CD4-positive, CD25-positive, alpha-beta regulatory T cell (primary cell): ENCODE data around the gene CTNNA1. TPM values are rescaled to one million over a fixed set of nuclear protein-coding genes. Genes with fewer than 3 reads are reported as not detected.
"Not testable (repeated sequence)": the region's sequence is repeated elsewhere in the genome, so short reads cannot be mapped to it uniquely, and the experiment has no call there.

Experiments used
- ATAC-seq, 2 donors: fragments of 150-1000 bp; cut with Tn5 transposase; one replicate each; pipeline ENCODE4 v1.10.0; 2021; ENCODE audit warnings: low read depth in 2 of 2, moderate number of reproducible peaks in 2 of 2, moderate library complexity in 1 of 2
- DNase-seq, 3 donors: peaks; one replicate each; pipeline versions ENCODE4 v3.0.0 to v3.0.0-alpha.2; 2012 to 2022; ENCODE audit warnings: mixed read lengths in 1 of 3
- H3K27ac ChIP-seq: one replicate; pipeline ENCODE4 v1.7.0; 2013; ENCODE audit warnings: mild to moderate bottlenecking, low read length; ENCODE audit not compliant: insufficient read depth, poor library complexity, severe bottlenecking
- H3K27me3 ChIP-seq: one replicate; pipeline ENCODE4 v1.7.0; 2013; ENCODE audit warnings: low read length; ENCODE audit not compliant: control insufficient read depth, insufficient read depth
- H3K36me3 ChIP-seq: one replicate; pipeline ENCODE4 v1.7.0; 2013; ENCODE audit warnings: mild to moderate bottlenecking, low read length, moderate library complexity; ENCODE audit not compliant: control insufficient read depth, insufficient read depth
- H3K4me1 ChIP-seq: 2 replicates; pipeline ENCODE4 v1.7.0; 2013; ENCODE audit warnings: mild to moderate bottlenecking, low read length; ENCODE audit not compliant: insufficient read depth, control insufficient read depth, poor library complexity, severe bottlenecking
- H3K4me3 ChIP-seq: one replicate; pipeline ENCODE4 v1.7.0; 2013; ENCODE audit warnings: low read depth, mild to moderate bottlenecking, low read length, moderate library complexity
- H3K9me3 ChIP-seq, 2 experiments: 1 replicate in 1 of 2; 2 replicates in 1 of 2; pipeline ENCODE4 v1.7.0; 2013; ENCODE audit warnings: low read length in 2 of 2, mild to moderate bottlenecking in 1 of 2, moderate library complexity in 1 of 2; ENCODE audit not compliant: control insufficient read depth in 2 of 2
- H3K27ac Mint-ChIP-seq, 3 donors: one replicate each; pipeline ENCODE4 v1.8.0; 2020 to 2022; ENCODE audit warnings: mild to moderate bottlenecking in 3 of 3, mixed read lengths in 3 of 3, moderate library complexity in 2 of 3
- H3K27me3 Mint-ChIP-seq: one replicate; pipeline ENCODE4 v1.8.0; 2022; ENCODE audit warnings: mild to moderate bottlenecking, mixed read lengths
- H3K36me3 Mint-ChIP-seq: one replicate; pipeline ENCODE4 v1.8.0; 2020; ENCODE audit warnings: mixed read lengths
- H3K4me1 Mint-ChIP-seq, 4 donors: one replicate each; pipeline ENCODE4 v1.8.0; 2020 to 2022; ENCODE audit warnings: mixed read lengths in 4 of 4, mild to moderate bottlenecking in 1 of 4
- H3K4me3 Mint-ChIP-seq, 4 donors: one replicate each; pipeline ENCODE4 v1.8.0; 2020 to 2022; ENCODE audit warnings: mild to moderate bottlenecking in 4 of 4, mixed read lengths in 4 of 4, moderate library complexity in 3 of 4
- H3K9me3 Mint-ChIP-seq, 7 donors: one replicate each; pipeline ENCODE4 v1.8.0; 2020 to 2022; ENCODE audit warnings: mixed read lengths in 7 of 7, mild to moderate bottlenecking in 3 of 7, moderate library complexity in 2 of 7
- polyA plus RNA-seq, 4 donors: library from polyadenylated mRNA; unstranded; fragments of 300-500 nt; fragmentation: Illumina TruSeq; gene quantifications; one replicate each; pipeline ENCODE4 v1.2.3, GENCODE V29; 2021
- total RNA-seq: library from RNA; stranded (reverse); gene quantifications from one replicate; pipeline ENCODE4 v1.2.3, GENCODE V29; 2022

CTNNA1 gene
- total and polyA plus RNA-seq, 5 donors from 2014 or later, result 8.9 to 48.6 (median 13.5) TPM

DNA sequence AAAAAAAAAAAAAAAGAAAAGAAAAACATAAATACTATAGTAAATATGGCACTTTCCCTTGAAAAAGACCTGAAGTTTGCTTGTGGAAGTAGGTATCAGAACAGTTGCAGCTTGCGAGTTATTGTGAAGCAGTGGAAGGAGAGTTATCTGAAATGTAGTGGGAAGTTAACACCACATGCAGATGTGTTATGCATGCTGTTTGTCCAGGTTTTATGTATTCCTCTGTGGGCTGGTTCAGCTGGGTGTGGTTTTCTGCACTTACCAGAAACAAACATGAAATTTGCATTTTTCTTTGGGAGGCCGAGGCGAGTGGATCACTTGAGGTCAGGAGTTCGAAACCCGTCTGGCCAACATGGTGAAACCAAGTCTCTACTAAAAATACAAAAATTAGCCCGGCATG lies 42.1 kb upstream of the CTNNA1 start:
- H3K27me3 ChIP-seq, result peaks cover 7% of the 10 kb centered on the region
- H3K4me1 ChIP-seq, result no peaks in the 10 kb centered on the region
- ATAC-seq (no peak), DNase-seq (no peak)
- H3K4me3 Mint-ChIP-seq, result no peak overlapping the region
- H3K36me3 Mint-ChIP-seq, result no peaks in the 10 kb centered on the region
- H3K27me3 Mint-ChIP-seq, result peaks cover 48% of the 10 kb centered on the region
- peaks cover 0 to 3% (median 0%) of the 10 kb centered on the region in 7 donors for H3K9me3 Mint-ChIP-seq
- no peak overlapping the region for H3K4me3 ChIP-seq
- H3K27ac Mint-ChIP-seq, result no peak overlapping the region
- H3K9me3 ChIP-seq, result no peaks in the 10 kb centered on the region
- no peak overlapping the region for H3K27ac ChIP-seq
- H3K4me1 Mint-ChIP-seq, result no peaks in the 10 kb centered on the region
- H3K36me3 ChIP-seq, result no peaks in the 10 kb centered on the region

DNA sequence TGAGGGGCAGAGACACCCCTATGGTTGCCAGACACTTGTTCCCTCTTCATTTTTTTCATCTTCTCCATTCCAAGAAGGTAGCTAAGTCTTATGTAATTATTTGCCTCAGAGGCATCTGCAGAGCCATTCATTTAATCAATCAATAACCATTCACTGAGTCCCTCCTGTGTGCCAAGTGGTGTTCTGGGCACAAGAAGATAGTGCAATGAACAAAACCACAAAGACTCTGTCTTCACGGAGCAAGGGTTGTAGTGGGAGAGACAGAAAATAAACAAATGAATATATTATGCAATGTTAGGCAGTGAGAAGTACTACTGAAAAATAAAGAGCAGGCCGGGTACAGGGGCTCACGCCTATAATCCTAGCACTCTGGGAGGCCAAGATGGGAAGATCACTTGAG lies 41.4 kb upstream of the CTNNA1 start:
- no peaks in the 10 kb centered on the region for H3K9me3 ChIP-seq
- Mint-ChIP-seq H3K4me1 (no peaks in the 10 kb centered on the region), H3K4me3 (no peak overlapping the region), H3K27me3 (peaks cover 45% of the 10 kb centered on the region), H3K27ac (no peak overlapping the region), H3K36me3 (no peaks in the 10 kb centered on the region), H3K9me3 (peaks cover 0 to 3% (median 0%) of the 10 kb centered on the region in 7 donors)
- DNase-seq, result no peak
- no peak for ATAC-seq
- H3K36me3 ChIP-seq, result no peaks in the 10 kb centered on the region
- H3K27ac ChIP-seq, result no peak overlapping the region
- no peaks in the 10 kb centered on the region for H3K4me1 ChIP-seq
- peaks cover 4% of the 10 kb centered on the region for H3K27me3 ChIP-seq
- no peak overlapping the region for H3K4me3 ChIP-seq

DNA sequence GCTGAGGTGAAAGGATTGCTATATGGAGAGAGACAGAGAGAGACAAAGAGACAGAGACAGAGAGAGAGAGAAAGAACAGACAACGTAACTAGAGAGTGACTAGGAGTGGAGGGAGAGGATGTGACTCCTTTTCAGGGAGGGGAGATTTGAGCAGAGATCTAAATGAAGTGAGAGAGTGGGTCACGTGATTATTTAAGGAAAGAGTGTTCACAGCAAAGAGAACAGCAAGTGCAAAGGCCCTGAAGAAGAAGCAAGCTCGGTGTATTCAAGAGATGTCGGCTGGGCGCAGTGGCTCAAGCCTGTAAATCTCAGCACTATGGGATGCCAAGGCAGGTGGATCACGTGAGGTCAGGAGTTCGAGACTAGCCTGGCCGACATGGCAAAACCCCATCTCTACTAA lies 40.9 kb upstream of the CTNNA1 start:
- peaks cover 2% of the 10 kb centered on the region for H3K27me3 ChIP-seq
- Mint-ChIP-seq H3K27me3 (peaks cover 50% of the 10 kb centered on the region), H3K4me1 (no peaks in the 10 kb centered on the region), H3K4me3 (no peak overlapping the region), H3K36me3 (no peaks in the 10 kb centered on the region), H3K9me3 (peaks cover 0 to 3% (median 0%) of the 10 kb centered on the region in 7 donors), H3K27ac (no peak overlapping the region)
- DNase-seq (no peak), ATAC-seq (no peak)
- no peak overlapping the region for H3K4me3 ChIP-seq
- no peak overlapping the region for H3K27ac ChIP-seq
- no peaks in the 10 kb centered on the region for H3K36me3 ChIP-seq
- no peaks in the 10 kb centered on the region for H3K4me1 ChIP-seq
- H3K9me3 ChIP-seq, result no peaks in the 10 kb centered on the region

DNA sequence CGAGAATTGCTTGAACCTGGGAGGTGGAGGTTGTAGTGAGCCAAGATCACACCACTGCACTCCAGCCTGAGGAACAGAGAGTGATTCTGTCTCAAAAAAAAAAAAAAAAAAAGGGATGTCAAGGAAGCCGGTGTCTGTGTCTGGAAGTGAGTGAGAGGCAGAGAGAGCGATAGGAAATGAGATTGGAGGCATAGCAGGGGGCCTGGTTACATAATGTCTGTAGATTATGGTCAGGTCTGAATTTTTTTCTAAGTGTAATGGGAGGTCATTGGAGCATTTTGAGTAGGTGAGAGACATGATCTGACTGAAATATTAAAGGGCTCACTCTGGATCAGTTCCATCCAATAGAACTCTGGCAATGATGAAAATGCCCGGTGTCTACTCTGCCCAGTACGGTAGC lies 40.4 kb upstream of the CTNNA1 start:
- no peaks in the 10 kb centered on the region for H3K4me1 ChIP-seq
- no peak overlapping the region for H3K27ac ChIP-seq
- Mint-ChIP-seq H3K4me3 (no peak overlapping the region), H3K36me3 (no peaks in the 10 kb centered on the region), H3K27me3 (peaks cover 47% of the 10 kb centered on the region), H3K4me1 (no peaks in the 10 kb centered on the region), H3K27ac (no peak overlapping the region), H3K9me3 (peaks cover 0 to 3% (median 0%) of the 10 kb centered on the region in 7 donors)
- no peak for DNase-seq
- no peaks in the 10 kb centered on the region for H3K9me3 ChIP-seq
- peaks cover 2% of the 10 kb centered on the region for H3K27me3 ChIP-seq
- no peak for ATAC-seq
- H3K36me3 ChIP-seq, result no peaks in the 10 kb centered on the region
- H3K4me3 ChIP-seq, result no peak overlapping the region

DNA sequence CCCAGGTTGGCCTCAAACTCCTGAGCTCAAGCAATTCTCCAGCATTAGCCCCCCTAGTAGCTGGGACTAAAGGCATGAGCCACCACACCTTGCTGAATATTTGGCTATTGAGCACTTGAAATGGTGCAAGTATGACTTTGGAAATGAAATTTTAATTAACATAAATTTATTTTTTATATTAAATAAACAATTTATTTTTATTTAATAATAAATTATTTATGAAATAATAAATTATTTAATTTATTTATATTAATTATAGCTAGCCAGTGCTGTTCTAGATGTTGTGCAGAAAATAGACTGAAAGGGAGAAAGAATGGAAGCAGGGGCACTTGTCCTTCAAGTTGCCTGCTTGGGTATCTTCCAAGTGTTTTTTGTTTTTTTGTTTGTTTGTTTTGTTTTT lies 40.0 kb upstream of the CTNNA1 start:
- no peak overlapping the region for H3K4me3 Mint-ChIP-seq
- no peak overlapping the region for H3K4me3 ChIP-seq
- no peak overlapping the region for H3K27ac ChIP-seq
- no peaks in the 10 kb centered on the region for H3K36me3 Mint-ChIP-seq
- no peak for DNase-seq
- H3K27me3 Mint-ChIP-seq, result peaks cover 47% of the 10 kb centered on the region
- ATAC-seq, result no peak
- H3K27me3 ChIP-seq, result peaks cover 2% of the 10 kb centered on the region
- no peaks in the 10 kb centered on the region for H3K4me1 Mint-ChIP-seq
- no peaks in the 10 kb centered on the region for H3K36me3 ChIP-seq
- no peaks in the 10 kb centered on the region for H3K4me1 ChIP-seq
- H3K9me3 Mint-ChIP-seq, result peaks cover 0 to 3% (median 0%) of the 10 kb centered on the region in 7 donors
- H3K27ac Mint-ChIP-seq, result no peak overlapping the region
- H3K9me3 ChIP-seq, result no peaks in the 10 kb centered on the region

DNA sequence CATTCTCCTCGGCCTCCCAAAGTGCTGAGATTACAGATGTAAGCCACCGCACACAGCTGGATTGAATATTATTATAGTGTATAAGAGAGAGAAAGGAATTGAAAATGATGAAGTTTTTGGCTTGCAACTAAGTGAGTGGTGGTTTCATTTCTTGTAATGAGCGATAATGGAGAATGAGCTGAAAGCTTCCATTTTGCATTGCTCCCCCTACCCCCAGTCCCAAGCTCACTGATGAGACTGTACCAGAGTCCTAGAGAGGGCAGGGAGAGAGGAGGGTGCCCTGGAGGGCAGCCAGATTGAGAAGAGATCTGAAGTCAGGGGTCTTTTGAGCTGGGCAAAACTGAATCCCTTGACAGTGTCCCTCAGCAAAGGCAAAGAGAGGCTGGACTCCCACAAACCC lies 38.5 kb upstream of the CTNNA1 start:
- Mint-ChIP-seq H3K9me3 (peaks cover 0 to 1% (median 0%) of the 10 kb centered on the region in 7 donors), H3K27ac (no peak overlapping the region), H3K4me3 (no peak overlapping the region), H3K4me1 (no peaks in the 10 kb centered on the region), H3K36me3 (no peaks in the 10 kb centered on the region), H3K27me3 (peaks cover 36% of the 10 kb centered on the region)
- DNase-seq (no peak), ATAC-seq (no peak)
- Histone ChIP-seq H3K27ac (no peak overlapping the region), H3K36me3 (no peaks in the 10 kb centered on the region), H3K4me3 (no peak overlapping the region), H3K9me3 (no peaks in the 10 kb centered on the region), H3K4me1 (no peaks in the 10 kb centered on the region), H3K27me3 (peaks cover 2% of the 10 kb centered on the region)

DNA sequence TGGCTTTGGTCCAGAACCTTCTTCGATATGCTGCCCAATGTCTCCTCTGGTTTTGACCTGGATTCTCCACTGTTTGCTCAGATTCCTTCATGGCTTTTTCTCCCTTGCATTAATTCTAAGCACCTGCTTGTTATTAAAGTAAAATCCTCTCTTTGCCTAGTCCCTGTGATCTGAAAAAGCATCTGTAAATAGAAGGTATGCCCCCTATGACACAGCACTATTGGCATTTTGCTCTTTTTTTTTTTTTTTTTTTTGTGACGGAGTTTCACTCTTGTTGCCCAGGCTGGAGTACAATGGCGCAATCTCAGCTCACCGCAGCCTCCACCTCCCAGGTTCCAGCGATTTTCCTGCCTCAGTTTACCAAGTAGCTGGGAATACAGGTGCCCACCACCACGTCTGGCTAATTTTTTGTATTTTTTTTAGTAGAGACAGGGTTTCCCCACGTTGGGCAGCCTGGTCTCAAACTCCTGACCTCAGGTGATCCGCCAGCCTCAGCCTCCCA lies 37.2 kb upstream of the CTNNA1 start:
- ATAC-seq, H3K36me3 Mint-ChIP-seq, H3K4me1 Mint-ChIP-seq, H3K4me3 Mint-ChIP-seq, H3K27me3 ChIP-seq, H3K4me3 ChIP-seq, H3K9me3 Mint-ChIP-seq, H3K4me1 ChIP-seq, H3K27ac Mint-ChIP-seq, H3K36me3 ChIP-seq, H3K27ac ChIP-seq, DNase-seq, H3K9me3 ChIP-seq: not testable (repeated sequence)
- peaks cover 31% of the 10 kb centered on the region for H3K27me3 Mint-ChIP-seq

DNA sequence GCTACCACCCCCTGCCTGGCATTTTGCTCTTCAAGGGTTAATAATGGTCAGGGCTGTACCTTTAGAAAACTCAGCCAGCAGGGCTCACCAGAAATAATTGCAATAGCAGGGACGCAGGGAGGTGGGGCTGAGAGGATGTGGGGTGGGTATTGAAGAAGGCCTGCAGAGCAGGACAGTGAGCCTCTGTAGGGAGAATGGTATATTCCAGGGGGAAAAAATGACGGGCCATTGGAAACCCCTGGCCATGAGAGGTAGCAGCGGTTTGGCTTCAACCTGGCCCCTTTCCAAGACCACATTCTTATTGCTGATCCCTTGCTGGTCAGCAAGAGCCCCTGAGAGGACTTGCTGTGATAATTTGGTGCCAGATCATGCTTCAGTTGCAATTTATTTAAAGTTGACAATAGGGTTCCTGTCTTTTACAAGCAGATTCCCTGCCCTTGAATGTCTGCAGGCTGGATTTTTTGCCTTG lies 36.7 kb upstream of the CTNNA1 start:
- no peaks in the 10 kb centered on the region for H3K4me1 ChIP-seq
- Mint-ChIP-seq H3K4me3 (no peak overlapping the region), H3K27me3 (peaks cover 26% of the 10 kb centered on the region), H3K27ac (no peak overlapping the region), H3K36me3 (no peaks in the 10 kb centered on the region), H3K4me1 (no peaks in the 10 kb centered on the region), H3K9me3 (peaks cover 0 to 1% (median 0%) of the 10 kb centered on the region in 7 donors)
- no peak overlapping the region for H3K4me3 ChIP-seq
- H3K9me3 ChIP-seq, result no peaks in the 10 kb centered on the region
- H3K36me3 ChIP-seq, result no peaks in the 10 kb centered on the region
- peaks cover 2% of the 10 kb centered on the region for H3K27me3 ChIP-seq
- DNase-seq, result no peak
- H3K27ac ChIP-seq, result no peak overlapping the region
- ATAC-seq, result no peak
